Right lobe of liver (tissue), 4 donors: ENCODE measurements around the gene SPATA16.

Experiments
- POLR2A ChIP-seq: fragments of 450-650 bp; IDR thresholded peaks from one replicate; pipeline ENCODE4 v1.6.1; 2017; ENCODE audit warnings: antibody characterized with exemption, mild to moderate bottlenecking
- TF ChIP-seq, protein P1 (sequence below), 4 donors: fragments of 200-600 bp in 3 of 4; fragments of 450-650 bp in 1 of 4; IDR thresholded peaks; one replicate each; pipeline versions ENCODE4 v1.5.1 to v1.8.0; 2016 to 2022; ENCODE audit warnings: antibody characterized with exemption in 4 of 4, mild to moderate bottlenecking in 2 of 4
- donor health status: DM: no; HTN: no; CAD: no.
- donor health status: DM: no; HTN: no; CAD: no.
- donor health status: DM: no; HTN: yes; CAD: no.

- TF ChIP-seq, protein P1, sequence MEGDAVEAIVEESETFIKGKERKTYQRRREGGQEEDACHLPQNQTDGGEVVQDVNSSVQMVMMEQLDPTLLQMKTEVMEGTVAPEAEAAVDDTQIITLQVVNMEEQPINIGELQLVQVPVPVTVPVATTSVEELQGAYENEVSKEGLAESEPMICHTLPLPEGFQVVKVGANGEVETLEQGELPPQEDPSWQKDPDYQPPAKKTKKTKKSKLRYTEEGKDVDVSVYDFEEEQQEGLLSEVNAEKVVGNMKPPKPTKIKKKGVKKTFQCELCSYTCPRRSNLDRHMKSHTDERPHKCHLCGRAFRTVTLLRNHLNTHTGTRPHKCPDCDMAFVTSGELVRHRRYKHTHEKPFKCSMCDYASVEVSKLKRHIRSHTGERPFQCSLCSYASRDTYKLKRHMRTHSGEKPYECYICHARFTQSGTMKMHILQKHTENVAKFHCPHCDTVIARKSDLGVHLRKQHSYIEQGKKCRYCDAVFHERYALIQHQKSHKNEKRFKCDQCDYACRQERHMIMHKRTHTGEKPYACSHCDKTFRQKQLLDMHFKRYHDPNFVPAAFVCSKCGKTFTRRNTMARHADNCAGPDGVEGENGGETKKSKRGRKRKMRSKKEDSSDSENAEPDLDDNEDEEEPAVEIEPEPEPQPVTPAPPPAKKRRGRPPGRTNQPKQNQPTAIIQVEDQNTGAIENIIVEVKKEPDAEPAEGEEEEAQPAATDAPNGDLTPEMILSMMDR (IDR thresholded peaks at IDR 0.05), result no peak
- TF ChIP-seq POLR2A, result no peak
Observed at GRCh38 chr3:173004681-173005080, 136.4 kb downstream of the SPATA16 start.
